WTC11 (cell line): ENCODE data around the gene SIGLEC7. TPM values are rescaled to one million over a fixed set of nuclear protein-coding genes. Genes with fewer than 3 reads are reported as not detected.
A peak's percentile ranks its signal among the peaks of the same experiment; 100 is the strongest.
"Not testable (repeated sequence)": the region's sequence is repeated elsewhere in the genome, so short reads cannot be mapped to it uniquely, and the experiment has no call there.

Source experiments
- ATAC-seq: fragments of 200-7000 bp; cut with Tn5 transposase; 2 replicates; pipeline ENCODE4 v1.10.0; 2021; ENCODE audit warnings: mild to moderate bottlenecking, moderate library complexity
- CTCF ChIA-PET: fragments of 300-600 bp; sonication (Branson Sonifier 250); formaldehyde crosslinking; loops from one replicate; lab custom pipeline; 2021; ENCODE audit warnings: antibody characterized with exemption; lab: Charles Lee
- POLR2A ChIA-PET: fragments of 350-600 bp; sonication (Branson Sonifier 250); formaldehyde crosslinking; loops from one replicate; lab custom pipeline; 2021; ENCODE audit warnings: antibody characterized with exemption; lab: Charles Lee
- DNase-seq: peaks from one replicate; pipeline ENCODE4 v3.0.0; 2021; ENCODE audit warnings: low spot score
- H3K27ac Mint-ChIP-seq: 2 replicates; pipeline ENCODE4 v1.8.0; 2021; ENCODE audit warnings: mixed read lengths
- H3K27me3 Mint-ChIP-seq: 2 replicates; pipeline ENCODE4 v1.8.0; 2021; ENCODE audit warnings: low read depth, mild to moderate bottlenecking, moderate library complexity, mixed read lengths
- H3K36me3 Mint-ChIP-seq: 2 replicates; pipeline ENCODE4 v1.8.0; 2021; ENCODE audit warnings: mixed read lengths
- H3K4me1 Mint-ChIP-seq: 2 replicates; pipeline ENCODE4 v1.8.0; 2022; ENCODE audit warnings: mixed read lengths
- H3K4me3 Mint-ChIP-seq: 2 replicates; pipeline ENCODE4 v1.8.0; 2021; ENCODE audit warnings: mild to moderate bottlenecking, moderate library complexity, mixed read lengths
- H3K9me3 Mint-ChIP-seq: 2 replicates; pipeline ENCODE4 v1.8.0; 2021; ENCODE audit warnings: mixed read lengths
- ATF1 ChIP-seq: sonication (generic); formaldehyde crosslinking; IDR thresholded peaks from 2 replicates; pipeline ENCODE4 v1.8.1; 2023; ENCODE audit warnings: mild to moderate bottlenecking, moderate library complexity, missing genetic modification reagents
- ATF2 ChIP-seq: sonication (generic); formaldehyde crosslinking; IDR thresholded peaks from 2 replicates; pipeline ENCODE4 v1.8.1; 2022; ENCODE audit warnings: low read depth, missing genetic modification reagents, borderline replicate concordance
- CREB1 ChIP-seq: sonication (generic); formaldehyde crosslinking; IDR thresholded peaks from 2 replicates; pipeline ENCODE4 v1.8.0; 2023; ENCODE audit warnings: mild to moderate bottlenecking, missing genetic modification reagents
- CTCF ChIP-seq: fragments of 200-600 bp; IDR thresholded peaks from 2 replicates; pipeline ENCODE4 v1.8.0; 2022; ENCODE audit warnings: antibody characterized with exemption
- FOXK1 ChIP-seq: sonication (generic); formaldehyde crosslinking; IDR thresholded peaks from 2 replicates; pipeline ENCODE4 v1.8.0; 2022; ENCODE audit warnings: mild to moderate bottlenecking, moderate library complexity, missing genetic modification reagents
- FOXP1 ChIP-seq: sonication (generic); formaldehyde crosslinking; IDR thresholded peaks from 2 replicates; pipeline ENCODE4 v1.8.0; 2022; ENCODE audit warnings: missing genetic modification reagents, mild to moderate bottlenecking, moderate library complexity, borderline replicate concordance
- GRHL2 ChIP-seq: fragments of 250-450 bp; sonication (Bioruptor Pico); IDR thresholded peaks from 2 replicates; pipeline ENCODE4 v1.8.0; 2022; ENCODE audit warnings: mild to moderate bottlenecking, moderate library complexity; ENCODE audit not compliant: insufficient replicate concordance, severe bottlenecking
- MAX ChIP-seq: sonication (generic); formaldehyde crosslinking; IDR thresholded peaks from 2 replicates; pipeline ENCODE4 v1.8.0; 2022; ENCODE audit warnings: mild to moderate bottlenecking, missing genetic modification reagents
- NR1H2 ChIP-seq: sonication (generic); formaldehyde crosslinking; IDR thresholded peaks from 2 replicates; pipeline ENCODE4 v1.9.0; 2021; ENCODE audit warnings: mild to moderate bottlenecking, moderate library complexity, missing genetic modification reagents
- NR2C2 ChIP-seq: sonication (generic); formaldehyde crosslinking; IDR thresholded peaks from 2 replicates; pipeline ENCODE4 v1.8.0; 2022; ENCODE audit warnings: mild to moderate bottlenecking, missing genetic modification reagents
- RORB ChIP-seq: fragments of 250-450 bp; sonication (Bioruptor Pico); IDR thresholded peaks from 2 replicates; pipeline ENCODE4 v1.9.0; 2021; ENCODE audit warnings: mild to moderate bottlenecking
- SMAD3 ChIP-seq: sonication (generic); formaldehyde crosslinking; IDR thresholded peaks from 2 replicates; pipeline ENCODE4 v1.8.0; 2022; ENCODE audit warnings: missing genetic modification reagents, mild to moderate bottlenecking, borderline replicate concordance
- TP53 ChIP-seq: sonication (generic); formaldehyde crosslinking; IDR thresholded peaks from 2 replicates; pipeline ENCODE4 v1.8.1; 2023; ENCODE audit warnings: mild to moderate bottlenecking, missing genetic modification reagents
- ZNF138 ChIP-seq: sonication (generic); formaldehyde crosslinking; conservative IDR thresholded peaks from 2 replicates; pipeline ENCODE4 v1.8.1; 2022; ENCODE audit warnings: mild to moderate bottlenecking, moderate library complexity, missing genetic modification reagents
- ZNF423 ChIP-seq: fragments of 250-450 bp; sonication (Bioruptor Pico); IDR thresholded peaks from 2 replicates; pipeline ENCODE4 v2.1.2; 2022; ENCODE audit warnings: mild to moderate bottlenecking, moderate library complexity
- ZNF512 ChIP-seq: sonication (generic); formaldehyde crosslinking; IDR thresholded peaks from 2 replicates; pipeline ENCODE4 v1.8.1; 2022; ENCODE audit warnings: missing genetic modification reagents, borderline replicate concordance
- ZNF671 ChIP-seq: fragments of 250-450 bp; sonication (Bioruptor Pico); IDR thresholded peaks from 2 replicates; pipeline ENCODE4 v1.8.0; 2021; ENCODE audit warnings: mild to moderate bottlenecking
- ZSCAN18 ChIP-seq: fragments of 250-450 bp; sonication (Bioruptor Pico); IDR thresholded peaks from 2 replicates; pipeline ENCODE4 v2.1.2; 2022; ENCODE audit warnings: mild to moderate bottlenecking, moderate library complexity
- total RNA-seq: library from RNA; stranded (reverse); gene quantifications from 3 replicates; pipeline ENCODE4 v1.2.3, GENCODE V29; 2021

The SIGLEC7 gene
- total RNA-seq, 1 experiment from 2014 or later, result not detected

- Mint-ChIP-seq H3K4me1 (no peaks in the 10 kb centered on the region), H3K4me3 (no peak overlapping the region), H3K9me3 (peaks cover 12% of the 10 kb centered on the region), H3K36me3 (no peaks in the 10 kb centered on the region), H3K27ac (no peak overlapping the region), H3K27me3 (peaks cover 25% of the 10 kb centered on the region)
- ATAC-seq (no peak), DNase-seq (no peak)
- ChIA-PET POLR2A (no interaction called here), CTCF (interaction anchor here (0.9 to 1.4 kb wide), 4 partner anchors 9 to 91 kb away, joined by 3 to 6 read pairs (median 5); no protein-coding TSS in a partner anchor)
- TF ChIP-seq ZNF671 (CRISPR knock-in tag), result no peak
- no peak for TF ChIP-seq GRHL2 (CRISPR knock-in tag)
- no peak for TF ChIP-seq RORB
- no peak for TF ChIP-seq ZNF423
- TF ChIP-seq MAX, result no peak
Measured at GRCh38 chr19:51168564-51169282, 26.6 kb downstream of the SIGLEC7 start.

GRCh38 chr19:51169283-51169918 is 27.3 kb downstream of the SIGLEC7 start:
- CTCF ChIA-PET, result interaction anchor here (0.9 to 2.2 kb wide), 5 partner anchors 8 to 90 kb away, joined by 3 to 14 read pairs (median 4); no protein-coding TSS in a partner anchor
- peak; percentile 81 for DNase-seq
- H3K27me3 Mint-ChIP-seq, result peaks cover 25% of the 10 kb centered on the region

GRCh38 chr19:51172223-51172622 is 30.1 kb downstream of the SIGLEC7 start:
- H3K27ac Mint-ChIP-seq, result no peak overlapping the region
- ATAC-seq, result no peak
- ChIA-PET POLR2A (no interaction called here), CTCF (no interaction called here)
- H3K9me3 Mint-ChIP-seq, result peaks cover 12% of the 10 kb centered on the region
- H3K27me3 Mint-ChIP-seq, result peaks cover 19% of the 10 kb centered on the region
- H3K4me3 Mint-ChIP-seq, result no peak overlapping the region
- no peak for DNase-seq
- no peaks in the 10 kb centered on the region for H3K36me3 Mint-ChIP-seq
- no peaks in the 10 kb centered on the region for H3K4me1 Mint-ChIP-seq
- TF ChIP-seq ZSCAN18 (CRISPR knock-in tag), result no peak
- TF ChIP-seq TP53 (CRISPR knock-in tag), result no peak
- TF ChIP-seq ZNF423, result no peak
- no peak for TF ChIP-seq ATF2 (CRISPR knock-in tag)
- TF ChIP-seq FOXK1 (CRISPR knock-in tag), result no peak
- TF ChIP-seq NR1H2, result no peak
- no peak for TF ChIP-seq ZNF138 (CRISPR knock-in tag)
- TF ChIP-seq CREB1 (CRISPR knock-in tag), result no peak
- no peak for TF ChIP-seq ATF1
- TF ChIP-seq FOXP1, result no peak
- TF ChIP-seq SMAD3 (CRISPR knock-in tag), result no peak
- no peak for TF ChIP-seq CTCF
- TF ChIP-seq ZNF512 (CRISPR knock-in tag), result no peak
- TF ChIP-seq NR2C2, result no peak

More at GRCh38 chr19:51169283-51169918, 27.3 kb downstream of the SIGLEC7 start:
- H3K27ac Mint-ChIP-seq, H3K4me3 Mint-ChIP-seq: not testable (repeated sequence)
- peaks cover 12% of the 10 kb centered on the region for H3K9me3 Mint-ChIP-seq
- peak; percentile 70 for TF ChIP-seq CTCF
- TF ChIP-seq, all 79 proteins: peak for 1; not testable (repeated sequence) for 78
- POLR2A ChIA-PET, ATAC-seq, H3K4me1 Mint-ChIP-seq, H3K36me3 Mint-ChIP-seq: not testable (repeated sequence)
